LNCAP (cell line): ENCODE results near the gene SEL1L.

Source experiments
- TF ChIP-seq, protein P1 (sequence below): fragments of 450-650 bp; IDR thresholded peaks from 2 replicates; pipeline ENCODE4 v1.5.1; 2017; ENCODE audit warnings: mild to moderate bottlenecking

SEL1L gene

DNA sequence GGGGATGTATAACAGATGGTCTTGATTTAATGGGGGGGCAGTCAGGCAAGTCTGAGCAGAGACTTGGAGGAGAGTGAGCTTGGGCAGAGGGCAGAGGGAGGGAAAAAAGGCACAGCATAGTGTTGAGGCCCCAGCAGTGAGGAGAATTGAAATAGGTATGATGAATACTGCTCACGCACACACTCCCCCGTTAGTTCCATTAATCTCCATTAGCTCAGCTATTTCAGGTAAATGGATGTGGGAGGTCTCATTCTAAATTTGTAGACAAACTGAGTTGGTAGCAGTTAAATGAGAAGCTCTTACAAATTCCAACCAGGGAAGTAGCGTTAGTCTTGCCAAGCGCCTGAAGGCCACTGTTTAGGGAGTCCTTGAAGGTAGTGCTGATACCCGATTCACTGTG, 66.8 kb downstream of the SEL1L start:
- TF ChIP-seq, protein P1, sequence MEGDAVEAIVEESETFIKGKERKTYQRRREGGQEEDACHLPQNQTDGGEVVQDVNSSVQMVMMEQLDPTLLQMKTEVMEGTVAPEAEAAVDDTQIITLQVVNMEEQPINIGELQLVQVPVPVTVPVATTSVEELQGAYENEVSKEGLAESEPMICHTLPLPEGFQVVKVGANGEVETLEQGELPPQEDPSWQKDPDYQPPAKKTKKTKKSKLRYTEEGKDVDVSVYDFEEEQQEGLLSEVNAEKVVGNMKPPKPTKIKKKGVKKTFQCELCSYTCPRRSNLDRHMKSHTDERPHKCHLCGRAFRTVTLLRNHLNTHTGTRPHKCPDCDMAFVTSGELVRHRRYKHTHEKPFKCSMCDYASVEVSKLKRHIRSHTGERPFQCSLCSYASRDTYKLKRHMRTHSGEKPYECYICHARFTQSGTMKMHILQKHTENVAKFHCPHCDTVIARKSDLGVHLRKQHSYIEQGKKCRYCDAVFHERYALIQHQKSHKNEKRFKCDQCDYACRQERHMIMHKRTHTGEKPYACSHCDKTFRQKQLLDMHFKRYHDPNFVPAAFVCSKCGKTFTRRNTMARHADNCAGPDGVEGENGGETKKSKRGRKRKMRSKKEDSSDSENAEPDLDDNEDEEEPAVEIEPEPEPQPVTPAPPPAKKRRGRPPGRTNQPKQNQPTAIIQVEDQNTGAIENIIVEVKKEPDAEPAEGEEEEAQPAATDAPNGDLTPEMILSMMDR: no peak

DNA sequence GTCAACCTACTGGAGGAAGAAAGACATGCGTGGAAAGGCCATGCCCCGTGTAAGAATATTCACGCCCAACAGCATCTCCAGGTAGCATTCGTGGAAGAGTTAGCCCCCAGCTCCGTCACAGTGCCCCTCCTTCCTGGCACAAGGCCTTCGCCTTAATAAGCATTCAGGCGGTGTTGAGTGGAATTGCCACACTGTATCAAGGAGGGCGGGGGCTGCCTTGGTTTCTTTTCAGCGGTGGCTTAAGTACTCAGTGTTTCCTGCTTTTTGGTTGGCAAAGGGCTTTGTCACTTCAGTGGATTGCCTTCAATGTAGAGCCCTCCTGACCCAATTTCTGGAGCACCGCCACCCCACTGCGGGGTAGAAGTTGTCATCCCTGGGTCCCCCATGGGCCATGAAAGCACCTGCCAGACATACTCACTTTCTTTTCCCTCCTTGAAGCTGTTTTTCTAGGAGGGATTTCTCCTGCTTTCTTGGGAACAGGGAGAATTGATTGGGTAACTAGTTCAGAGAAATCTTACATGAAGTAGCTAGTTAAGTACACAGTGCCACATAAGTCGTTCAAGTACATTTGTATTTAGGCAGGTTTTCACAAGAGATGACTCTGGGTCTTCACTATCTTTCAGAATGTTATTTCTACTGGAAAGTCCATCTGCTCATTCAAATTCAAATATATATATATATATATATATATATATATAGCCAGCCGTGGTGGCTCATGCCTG, 68.0 kb downstream of the SEL1L start:
- TF ChIP-seq, protein P1: no peak

- TF ChIP-seq, protein P1: peak; percentile 93
Measured at GRCh38 chr14:81464253-81465002, 69.2 kb downstream of the SEL1L start.

DNA sequence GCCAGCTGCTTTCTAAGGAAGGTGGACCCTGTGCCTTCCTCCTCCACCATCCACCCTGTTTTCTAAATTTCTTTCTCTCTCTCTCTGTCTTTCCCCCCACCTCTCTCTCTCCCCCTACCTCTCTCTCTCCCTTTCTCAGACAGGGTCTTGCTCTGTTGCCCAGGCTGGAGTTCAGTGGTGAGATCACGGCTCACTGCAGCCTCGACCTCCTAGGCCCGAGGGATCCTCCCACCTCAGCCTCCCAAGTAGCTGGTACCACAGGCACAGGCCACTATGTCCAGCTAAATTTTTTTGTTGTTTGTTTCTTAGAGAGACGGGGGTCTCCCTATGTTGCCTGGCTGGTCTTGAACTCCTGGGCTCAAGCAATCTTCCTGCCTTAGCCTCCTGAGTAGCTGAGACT, 73.7 kb downstream of the SEL1L start:
- TF ChIP-seq, protein P1: no peak

GRCh38 chr14:81458352-81458751, 75.3 kb downstream of the SEL1L start:
- TF ChIP-seq, protein P1: no peak

DNA sequence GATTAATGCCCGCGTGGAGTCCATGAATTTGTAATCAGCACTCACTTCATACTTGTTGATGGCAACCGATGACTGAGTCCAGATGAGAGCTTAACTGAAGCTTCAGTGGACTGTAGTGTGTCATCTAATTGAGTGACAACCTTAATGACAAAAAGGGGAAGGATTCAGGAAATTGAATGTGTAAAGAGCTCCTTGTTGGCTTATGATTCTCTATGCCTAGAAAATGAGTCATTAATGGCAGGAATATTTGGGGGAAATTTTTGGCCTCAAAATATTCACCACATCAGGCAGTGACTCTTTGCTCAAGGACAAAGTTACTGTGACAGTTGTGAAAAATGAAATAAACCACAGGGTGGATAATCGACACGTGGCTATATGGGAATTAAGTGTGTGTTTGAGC, 78.3 kb downstream of the SEL1L start:
- TF ChIP-seq, protein P1: no peak

DNA sequence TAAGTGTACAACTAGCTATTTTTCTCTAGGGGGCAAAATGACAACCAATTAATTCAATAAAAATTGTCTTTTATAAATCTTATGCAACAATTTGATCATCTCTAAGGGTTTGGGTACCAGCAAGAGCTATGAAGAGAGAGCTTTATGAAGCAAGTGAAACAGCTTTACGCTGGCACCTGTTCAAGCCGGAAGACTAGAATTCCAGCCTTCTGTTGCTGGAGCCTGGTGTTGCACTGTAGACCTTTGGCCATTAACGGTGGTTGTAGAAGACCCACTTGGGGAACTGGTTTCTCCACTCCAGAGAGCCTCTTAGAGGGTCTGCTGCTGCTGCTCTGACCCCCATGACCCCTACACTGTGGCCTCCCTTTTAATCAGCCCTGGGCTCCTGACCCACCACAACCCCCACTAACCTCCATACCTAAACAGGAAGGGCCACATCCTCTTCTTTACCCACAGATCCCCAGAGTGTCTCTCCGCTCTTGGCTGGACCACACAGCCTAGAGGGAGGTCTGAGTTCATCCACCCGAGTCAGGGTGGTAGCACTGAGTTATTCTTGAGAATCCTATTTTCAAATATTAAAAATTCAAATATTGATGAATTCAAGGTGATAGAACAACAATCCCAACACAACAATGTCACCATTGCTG, 79.0 kb downstream of the SEL1L start:
- TF ChIP-seq, protein P1: no peak
